Tibial nerve (tissue), 4 donors: ENCODE measurements around the gene WDHD1.
"Not testable (repeated sequence)": the region's sequence is repeated elsewhere in the genome, so short reads cannot be mapped to it uniquely, and the experiment has no call there.

Experiments used
- EP300 ChIP-seq, 2 donors: sonication (generic); formaldehyde crosslinking; IDR thresholded peaks; one replicate each; pipeline ENCODE4 v1.6.1; 2017; ENCODE audit warnings: antibody characterized with exemption in 2 of 2, mild to moderate bottlenecking in 1 of 2
- POLR2A ChIP-seq, 2 donors: fragments of 450-650 bp; IDR thresholded peaks; one replicate each; pipeline ENCODE4 v1.6.1; 2017; ENCODE audit warnings: antibody characterized with exemption in 2 of 2, mild to moderate bottlenecking in 2 of 2, moderate library complexity in 2 of 2
- TF ChIP-seq, protein P1 (sequence below), 5 experiments: fragments of 200-600 bp in 3 of 5; fragments of 450-650 bp in 2 of 5; sonication (generic) in 3 of 5; IDR thresholded peaks; one replicate each; pipeline ENCODE4 v1.5.1; 2016 to 2019; ENCODE audit warnings: antibody characterized with exemption in 5 of 5, mild to moderate bottlenecking in 3 of 5, moderate library complexity in 2 of 5

DNA sequence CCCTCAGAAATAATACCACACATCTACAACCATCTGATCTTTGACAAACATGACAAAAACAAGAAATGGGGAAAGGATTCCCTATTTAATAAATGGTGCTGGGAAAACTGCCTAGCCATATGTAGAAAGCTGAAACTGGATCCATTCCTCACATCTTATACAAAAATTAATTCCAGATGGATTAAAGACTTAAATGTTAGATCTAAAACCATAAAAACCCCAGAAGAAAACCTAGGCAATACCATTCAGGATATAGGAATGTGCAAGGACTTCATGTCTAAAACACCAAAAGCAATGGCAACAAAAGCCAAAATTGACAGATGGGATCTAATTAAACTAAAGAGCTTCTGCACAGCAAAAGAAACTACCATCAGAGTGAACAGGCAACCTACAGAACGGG is 74.1 kb downstream of the WDHD1 start:
- TF ChIP-seq, protein P1, sequence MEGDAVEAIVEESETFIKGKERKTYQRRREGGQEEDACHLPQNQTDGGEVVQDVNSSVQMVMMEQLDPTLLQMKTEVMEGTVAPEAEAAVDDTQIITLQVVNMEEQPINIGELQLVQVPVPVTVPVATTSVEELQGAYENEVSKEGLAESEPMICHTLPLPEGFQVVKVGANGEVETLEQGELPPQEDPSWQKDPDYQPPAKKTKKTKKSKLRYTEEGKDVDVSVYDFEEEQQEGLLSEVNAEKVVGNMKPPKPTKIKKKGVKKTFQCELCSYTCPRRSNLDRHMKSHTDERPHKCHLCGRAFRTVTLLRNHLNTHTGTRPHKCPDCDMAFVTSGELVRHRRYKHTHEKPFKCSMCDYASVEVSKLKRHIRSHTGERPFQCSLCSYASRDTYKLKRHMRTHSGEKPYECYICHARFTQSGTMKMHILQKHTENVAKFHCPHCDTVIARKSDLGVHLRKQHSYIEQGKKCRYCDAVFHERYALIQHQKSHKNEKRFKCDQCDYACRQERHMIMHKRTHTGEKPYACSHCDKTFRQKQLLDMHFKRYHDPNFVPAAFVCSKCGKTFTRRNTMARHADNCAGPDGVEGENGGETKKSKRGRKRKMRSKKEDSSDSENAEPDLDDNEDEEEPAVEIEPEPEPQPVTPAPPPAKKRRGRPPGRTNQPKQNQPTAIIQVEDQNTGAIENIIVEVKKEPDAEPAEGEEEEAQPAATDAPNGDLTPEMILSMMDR (IDR thresholded peaks at IDR 0.05): not testable (repeated sequence)
- not testable (repeated sequence) for TF ChIP-seq EP300, POLR2A (IDR thresholded peaks at IDR 0.05)
